H9 (cell line): Measurements from ENCODE around the gene IMMP2L. TPM values are rescaled to one million over a fixed set of nuclear protein-coding genes. Genes with fewer than 3 reads are reported as not detected.

Experiments used
- DNase-seq: peaks from one replicate; pipeline ENCODE4 v3.0.0-alpha.2; 2017
- H2AFZ ChIP-seq: one replicate; pipeline ENCODE4 v1.6.1; 2013; ENCODE audit warnings: mild to moderate bottlenecking, low read length, control low read depth, moderate library complexity
- H2AK5ac ChIP-seq: 2 replicates; pipeline ENCODE4 v1.6.1; 2013; ENCODE audit warnings: low read length, control low read depth, mixed read lengths; ENCODE audit not compliant: insufficient read length
- H2BK120ac ChIP-seq: one replicate; pipeline ENCODE4 v1.6.1; 2013; ENCODE audit warnings: low read depth, mild to moderate bottlenecking, low read length, control low read depth, inconsistent platforms; ENCODE audit not compliant: poor library complexity, severe bottlenecking
- H2BK12ac ChIP-seq: 2 replicates; pipeline ENCODE4 v1.6.1; 2013; ENCODE audit warnings: low read length, control low read depth, mixed read lengths, low read depth; ENCODE audit not compliant: insufficient read length
- H2BK15ac ChIP-seq: 2 replicates; pipeline ENCODE4 v1.6.1; 2013; ENCODE audit warnings: low read depth, low read length, control low read depth
- H2BK20ac ChIP-seq: one replicate; pipeline ENCODE4 v1.6.1; 2013; ENCODE audit warnings: low read depth, mild to moderate bottlenecking, low read length, control low read depth, inconsistent platforms; ENCODE audit not compliant: poor library complexity, severe bottlenecking
- H2BK5ac ChIP-seq: 2 replicates; pipeline ENCODE4 v1.6.1; 2013; ENCODE audit warnings: low read length, control low read depth, mixed read lengths; ENCODE audit not compliant: insufficient read length
- H3K14ac ChIP-seq: 2 replicates; pipeline ENCODE4 v1.6.1; 2013; ENCODE audit warnings: low read length, control low read depth; ENCODE audit not compliant: insufficient read depth
- H3K18ac ChIP-seq: 2 replicates; pipeline ENCODE4 v1.6.1; 2013; ENCODE audit warnings: low read depth, mild to moderate bottlenecking, mixed read lengths, low read length, control low read depth; ENCODE audit not compliant: insufficient read length
- H3K23ac ChIP-seq: 2 replicates; pipeline ENCODE4 v1.6.1; 2013; ENCODE audit warnings: low read length, control low read depth, mixed read lengths, low read depth; ENCODE audit not compliant: insufficient read length
- H3K23me2 ChIP-seq: 2 replicates; pipeline ENCODE4 v1.6.1; 2013; ENCODE audit warnings: low read depth, mild to moderate bottlenecking, mixed read lengths, low read length, control low read depth; ENCODE audit not compliant: insufficient read length, poor library complexity, severe bottlenecking
- H3K27ac ChIP-seq: 2 replicates; pipeline ENCODE4 v1.5.1; 2013; ENCODE audit warnings: low read length, control low read depth, mixed read lengths, low read depth; ENCODE audit not compliant: insufficient read length
- H3K27me3 ChIP-seq: 2 replicates; pipeline ENCODE4 v1.6.1; 2013; ENCODE audit warnings: low read length, control low read depth, inconsistent platforms; ENCODE audit not compliant: insufficient read depth
- H3K4ac ChIP-seq: 2 replicates; pipeline ENCODE4 v1.6.1; 2013; ENCODE audit warnings: low read depth, mild to moderate bottlenecking, control low read depth, inconsistent platforms, low read length, moderate library complexity
- H3K4me1 ChIP-seq: 2 replicates; pipeline ENCODE4 v1.6.1; 2013; ENCODE audit warnings: low read length, control low read depth, inconsistent platforms; ENCODE audit not compliant: insufficient read depth
- H3K4me2 ChIP-seq: 2 replicates; pipeline ENCODE4 v1.6.1; 2013; ENCODE audit warnings: low read length, control low read depth, mixed read lengths; ENCODE audit not compliant: insufficient read length, insufficient read depth
- H3K56ac ChIP-seq: 2 replicates; pipeline ENCODE4 v1.6.1; 2013; ENCODE audit warnings: low read depth, mild to moderate bottlenecking, mixed read lengths, low read length, control low read depth; ENCODE audit not compliant: insufficient read length
- H3K79me1 ChIP-seq: 2 replicates; pipeline ENCODE4 v1.6.1; 2013; ENCODE audit warnings: low read depth, mild to moderate bottlenecking, moderate library complexity, low read length, control low read depth, inconsistent platforms; ENCODE audit not compliant: insufficient read depth, poor library complexity, severe bottlenecking
- H3K79me2 ChIP-seq: 2 replicates; pipeline ENCODE4 v1.6.1; 2013; ENCODE audit warnings: low read length, control low read depth, inconsistent platforms; ENCODE audit not compliant: insufficient read depth
- H3K9ac ChIP-seq: 2 replicates; pipeline ENCODE4 v1.6.1; 2013; ENCODE audit warnings: low read length, control low read depth, mixed read lengths; ENCODE audit not compliant: insufficient read length; ENCODE audit errors: extremely low read depth
- H3K9me3 ChIP-seq: one replicate; pipeline ENCODE4 v1.6.1; 2013; ENCODE audit warnings: low read depth, low read length, inconsistent platforms; ENCODE audit not compliant: control insufficient read depth
- H3T11ph ChIP-seq: one replicate; pipeline ENCODE4 v1.6.1; 2013; ENCODE audit warnings: mild to moderate bottlenecking, low read length, control low read depth, inconsistent platforms
- H4K20me1 ChIP-seq: one replicate; pipeline ENCODE4 v1.6.1; 2013; ENCODE audit not compliant: control insufficient read depth, insufficient read length, insufficient read depth
- H4K5ac ChIP-seq: 2 replicates; pipeline ENCODE4 v1.6.1; 2013; ENCODE audit warnings: low read depth, mild to moderate bottlenecking, mixed read lengths, low read length, control low read depth; ENCODE audit not compliant: insufficient read length
- H4K8ac ChIP-seq: replicated peaks from 2 replicates; pipeline ENCODE4 v1.6.1; 2013; ENCODE audit warnings: low read length, control low read depth, mixed read lengths, low read depth; ENCODE audit not compliant: insufficient read length
- H4K91ac ChIP-seq: 2 replicates; pipeline ENCODE4 v1.6.1; 2013; ENCODE audit warnings: low read depth, mild to moderate bottlenecking, moderate library complexity, mixed read lengths, low read length, control low read depth; ENCODE audit not compliant: insufficient read length
- H3K27ac Mint-ChIP-seq, 3 experiments: 2 replicates in 2 of 3; 3 replicates in 1 of 3; pipeline ENCODE4 v1.8.0; 2020 to 2021; ENCODE audit warnings: mixed read lengths in 3 of 3, mild to moderate bottlenecking in 1 of 3, moderate library complexity in 1 of 3
- H3K27me3 Mint-ChIP-seq: 2 replicates; pipeline ENCODE4 v1.8.0; 2021; ENCODE audit warnings: low read depth, mild to moderate bottlenecking, moderate library complexity, mixed read lengths
- H3K36me3 Mint-ChIP-seq, 3 experiments: 2 replicates in 2 of 3; 3 replicates in 1 of 3; pipeline ENCODE4 v1.8.0; 2020 to 2021; ENCODE audit warnings: low read depth in 3 of 3, mixed read lengths in 3 of 3; ENCODE audit not compliant: insufficient read depth in 1 of 3
- H3K4me1 Mint-ChIP-seq, 2 experiments: 2 replicates each; pipeline ENCODE4 v1.8.0; 2020; ENCODE audit warnings: mixed read lengths in 2 of 2
- H3K4me3 Mint-ChIP-seq, 2 experiments: 2 replicates in 1 of 2; 3 replicates in 1 of 2; pipeline ENCODE4 v1.8.0; 2020 to 2021; ENCODE audit warnings: mild to moderate bottlenecking in 2 of 2, mixed read lengths in 2 of 2, moderate library complexity in 1 of 2
- H3K9me3 Mint-ChIP-seq, 2 experiments: 2 replicates in 1 of 2; 3 replicates in 1 of 2; pipeline ENCODE4 v1.8.0; 2020; ENCODE audit warnings: mild to moderate bottlenecking in 2 of 2, mixed read lengths in 2 of 2, moderate library complexity in 1 of 2
- CTCF ChIP-seq: fragments of 200-600 bp; sonication (generic); conservative IDR thresholded peaks from 3 replicates; pipeline ENCODE4 v1.8.0; 2021; ENCODE audit warnings: antibody characterized with exemption, mild to moderate bottlenecking
- WGBS: extraction: QIAGEN DNeasy Blood & Tissue Kit; methylation state at CpG from one replicate; pipeline ENCODE4 v1.1.7; 2013; ENCODE audit warnings: missing lambda C conversion rate, low lambda C conversion rate, mixed read lengths; ENCODE audit not compliant: insufficient read length; ENCODE audit errors: extremely low coverage; 5-methylcytosine and 5-hydroxymethylcytosine counted together
- total RNA-seq: library from RNA; stranded (reverse); gene quantifications from 2 replicates; pipeline ENCODE4 v1.2.1, GENCODE V29; 2021

The IMMP2L gene
- total RNA-seq, 1 experiment from 2014 or later, result 14.7 TPM

- no CpG with 5 or more reads among the region's 1 CpG for WGBS
- Histone ChIP-seq H3K9me3 (no peaks in the 10 kb centered on the region), H3K23me2 (no peaks in the 10 kb centered on the region), H3T11ph (no peak overlapping the region), H3K23ac (no peak overlapping the region), H2AFZ (no peak overlapping the region), H2AK5ac (no peak overlapping the region), H3K56ac (no peak overlapping the region), H2BK15ac (no peak overlapping the region), H3K14ac (no peak overlapping the region), H3K27me3 (no peaks in the 10 kb centered on the region), H2BK5ac (no peak overlapping the region), H3K18ac (no peak overlapping the region), H3K4me2 (no peak overlapping the region), H3K79me2 (no peaks in the 10 kb centered on the region), H3K27ac (no peak overlapping the region), H4K8ac (no peak overlapping the region), H2BK20ac (no peak overlapping the region), H3K79me1 (no peaks in the 10 kb centered on the region), H4K91ac (no peak overlapping the region), H3K9ac (no peak overlapping the region), H4K20me1 (no peaks in the 10 kb centered on the region), H2BK120ac (no peak overlapping the region), H2BK12ac (no peak overlapping the region), H3K4ac (no peak overlapping the region), H4K5ac (no peak overlapping the region), H3K4me1 (no peaks in the 10 kb centered on the region)
- H3K36me3 Mint-ChIP-seq, result no peaks in the 10 kb centered on the region
- TF ChIP-seq CTCF, result no peak
- no peaks in the 10 kb centered on the region for H3K27me3 Mint-ChIP-seq
- H3K9me3 Mint-ChIP-seq, result no peaks in the 10 kb centered on the region
- H3K4me1 Mint-ChIP-seq, result no peaks in the 10 kb centered on the region
- H3K27ac Mint-ChIP-seq, result no peak overlapping the region
- H3K4me3 Mint-ChIP-seq, result no peak overlapping the region
- no peak for DNase-seq
These were observed 192.3 kb downstream of the IMMP2L start for GRCh38 chr7:111370002-111370401.
